Right lung (tissue), 10 donors: ENCODE results near the gene PCNX3. TPM values are rescaled to one million over a fixed set of nuclear protein-coding genes. Genes with fewer than 3 reads are reported as not detected.
A peak's percentile ranks its signal among the peaks of the same experiment; 100 is the strongest.

Experiments used
- DNase-seq, 2 donors: peaks; one replicate each; pipeline ENCODE4 v3.0.0-alpha.2; 2013
- long read RNA-seq, 8 donors: transcript quantifications; one replicate each; lab custom pipeline, GENCODE V29; 2026
- polyA plus RNA-seq, 5 donors: library from polyadenylated mRNA; unstranded; fragments of 120-200 nt; gene quantifications; one replicate each; pipeline versions ENCODE4 v1.2.1 to v1.2.3, GENCODE V29; 2013; ENCODE audit warnings: inconsistent platforms in 1 of 5, low replicate concordance in 1 of 5; ENCODE audit not compliant: insufficient read length in 5 of 5, insufficient read depth in 1 of 5

The PCNX3 gene
- polyA plus RNA-seq = 10 to 100 TPM; 15.5 to 35.0 (median 20.9) TPM
- long read RNA-seq, donor 1, partial matches to known transcripts = 0 of 2 reads
- long read RNA-seq, donor 1, other reads (novel, unspliced or antisense) = 0 of 2 reads
- long read RNA-seq, donor 2 = 0 reads
- long read RNA-seq, donor 3, partial matches to known transcripts = 5 of 5 reads
- long read RNA-seq, donor 3, other reads (novel, unspliced or antisense) = 0 of 5 reads
- long read RNA-seq, donor 4 = 0 reads
- long read RNA-seq, donor 5, partial matches to known transcripts = 5 of 5 reads
- long read RNA-seq, donor 5, other reads (novel, unspliced or antisense) = 0 of 5 reads
- long read RNA-seq, donor 6, full-length matches to known transcripts = 1 of 7 reads
- long read RNA-seq, donor 6, partial matches to known transcripts = 6 of 7 reads
- long read RNA-seq, donor 6, other reads (novel, unspliced or antisense) = 0 of 7 reads
- long read RNA-seq, donor 7, partial matches to known transcripts = 12 of 12 reads
- long read RNA-seq, donor 7, other reads (novel, unspliced or antisense) = 0 of 12 reads
- long read RNA-seq, donor 8 = 0 reads

DNA sequence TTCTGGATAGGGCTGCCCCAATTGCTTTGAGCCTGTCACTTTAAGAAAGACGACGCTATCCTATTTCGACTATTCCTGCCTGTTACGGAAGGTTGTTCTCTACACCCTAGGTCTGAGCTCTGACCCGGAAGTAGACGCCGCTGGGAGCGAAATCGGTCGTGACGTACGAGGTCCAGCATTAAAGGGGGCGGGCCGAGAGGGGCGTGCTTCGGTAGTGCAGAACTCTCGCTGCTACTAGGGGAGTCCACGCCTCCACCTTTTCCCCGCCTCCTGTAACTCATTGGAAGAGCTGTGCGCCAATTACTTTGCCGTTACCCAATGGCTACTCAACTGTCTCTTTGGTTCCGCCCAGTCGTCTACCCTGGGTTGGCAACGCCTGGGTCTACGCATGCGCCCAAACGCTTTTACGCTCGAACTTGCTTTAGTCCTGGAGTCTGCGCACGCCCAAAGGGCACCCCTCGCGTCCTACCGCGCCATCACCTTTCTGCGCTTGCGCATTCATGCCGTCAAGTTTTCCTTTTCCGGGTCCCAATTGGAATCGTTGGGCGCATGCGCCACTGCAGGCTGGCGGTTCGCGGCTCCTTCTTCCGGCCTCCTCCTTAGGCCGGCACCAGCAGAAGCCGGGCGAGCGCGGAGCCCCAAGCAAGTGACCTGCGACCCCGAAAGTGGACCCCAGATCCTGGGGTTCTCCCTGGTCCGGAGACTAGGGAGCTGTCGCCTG lies at the start of gene PCNX3:
PCNX3 (plus strand) TSS at position 548 of the 721 bp plus-strand sequence. CDS start 536 bp downstream, outside the sequence.
- DNase-seq = peak; percentile 100

DNA sequence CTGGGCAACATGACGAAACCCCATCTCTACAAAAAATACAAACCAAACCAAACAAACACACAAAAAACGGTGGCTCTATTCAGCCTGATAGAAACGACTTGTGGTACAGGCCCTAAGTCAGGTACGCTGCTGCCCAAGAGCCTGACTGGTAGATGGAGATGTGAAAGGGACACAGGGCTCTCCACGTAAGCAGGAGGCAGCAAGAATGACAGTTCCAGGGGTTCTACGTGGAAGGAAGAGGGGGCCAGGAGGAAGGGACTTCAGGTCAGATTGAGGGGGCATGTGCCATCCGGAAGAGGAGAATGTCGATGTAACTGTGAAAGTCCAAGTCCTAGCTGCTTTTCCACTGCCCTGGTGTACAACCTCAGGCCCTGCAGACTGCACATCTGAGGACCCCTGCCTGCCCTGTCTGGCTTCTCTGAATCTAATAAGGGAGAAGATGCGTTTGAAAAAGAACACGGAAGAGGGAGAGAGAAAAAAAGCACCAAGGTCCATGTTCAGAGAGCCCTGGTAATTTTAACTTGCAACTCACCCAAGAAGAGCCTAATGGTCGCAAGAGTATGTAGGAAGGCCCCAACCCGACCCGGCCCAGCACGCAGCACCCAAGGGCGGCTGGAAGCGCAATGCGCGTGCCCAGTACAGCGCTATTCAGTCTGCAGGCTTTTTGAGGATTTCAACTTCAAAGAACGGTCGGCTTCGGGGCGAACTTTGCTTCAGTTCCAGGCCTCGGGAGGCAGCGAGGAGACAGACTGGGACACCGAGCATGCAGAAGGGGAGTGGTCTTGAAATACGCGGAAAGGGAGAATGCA lies 46.2 kb upstream of the PCNX3 start:
- no peak for DNase-seq

DNA sequence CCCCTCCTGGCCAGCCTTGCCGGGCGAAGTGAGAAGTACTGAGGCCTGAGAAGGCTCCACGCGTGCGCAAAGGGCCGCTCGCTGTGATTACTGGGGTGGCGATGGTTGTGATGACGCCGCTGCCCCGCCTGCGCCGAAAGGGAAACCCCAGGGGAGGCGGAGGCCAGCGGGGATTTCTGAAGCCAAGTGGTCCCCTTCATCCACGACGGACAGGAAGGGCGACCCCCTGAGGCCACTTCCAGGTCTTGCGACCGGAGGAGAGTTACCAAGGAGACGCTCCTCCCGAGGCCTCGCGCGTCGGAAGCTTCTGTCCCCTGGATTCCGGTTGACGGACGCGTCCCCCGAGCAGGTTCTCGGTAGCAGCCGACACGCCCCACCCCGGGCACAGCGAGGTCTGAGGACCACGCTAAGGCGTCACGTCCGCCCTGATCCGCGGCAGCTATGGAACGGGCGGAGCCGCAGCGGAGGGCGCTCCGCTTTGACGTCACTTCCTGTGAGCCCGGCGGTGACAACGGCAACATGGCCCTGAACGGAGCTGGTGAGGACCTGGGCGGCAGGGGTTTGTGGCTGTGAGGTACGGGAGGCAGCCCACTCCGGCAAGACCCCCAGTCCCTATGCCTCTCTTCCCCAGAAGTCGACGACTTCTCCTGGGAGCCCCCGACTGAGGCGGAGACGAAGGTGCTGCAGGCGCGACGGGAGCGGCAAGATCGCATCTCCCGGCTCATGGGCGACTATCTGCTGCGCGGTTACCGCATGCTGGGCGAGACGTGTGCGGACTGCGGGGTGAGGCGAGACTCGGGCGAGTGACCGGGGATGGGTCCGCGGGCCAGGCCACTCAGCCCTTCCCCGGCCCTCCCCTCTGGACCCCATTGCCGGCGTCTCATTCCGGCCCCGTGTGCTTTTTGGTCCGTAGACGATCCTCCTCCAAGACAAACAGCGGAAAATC lies 45.3 kb upstream of the PCNX3 start, which contains the start of gene ZNRD2:
ZNRD2 (plus strand) TSS at position 505 of the 946 bp plus-strand sequence; CDS start at position 520, 15 bp downstream.
- peak; percentile 98 to 99 for DNase-seq

DNA sequence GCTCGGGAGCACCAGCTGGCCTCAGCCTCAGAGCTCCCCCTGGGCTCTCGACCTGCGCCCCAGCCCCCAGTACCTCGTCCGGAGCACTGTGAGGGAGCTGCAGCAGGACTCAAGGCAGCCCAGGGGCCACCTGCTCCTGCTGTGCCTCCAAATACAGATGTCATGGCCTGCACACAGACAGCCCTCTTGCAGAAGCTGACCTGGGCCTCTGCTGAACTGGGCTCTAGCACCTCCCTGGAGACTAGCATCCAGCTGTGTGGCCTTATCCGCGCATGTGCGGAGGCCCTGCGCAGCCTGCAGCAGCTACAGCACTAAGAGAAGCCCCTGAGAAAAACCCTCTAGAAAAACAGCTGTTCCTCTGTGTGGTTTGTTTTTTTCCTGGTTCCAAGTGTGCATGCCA lies 44.2 kb upstream of the PCNX3 start:
- DNase-seq = no peak

DNA sequence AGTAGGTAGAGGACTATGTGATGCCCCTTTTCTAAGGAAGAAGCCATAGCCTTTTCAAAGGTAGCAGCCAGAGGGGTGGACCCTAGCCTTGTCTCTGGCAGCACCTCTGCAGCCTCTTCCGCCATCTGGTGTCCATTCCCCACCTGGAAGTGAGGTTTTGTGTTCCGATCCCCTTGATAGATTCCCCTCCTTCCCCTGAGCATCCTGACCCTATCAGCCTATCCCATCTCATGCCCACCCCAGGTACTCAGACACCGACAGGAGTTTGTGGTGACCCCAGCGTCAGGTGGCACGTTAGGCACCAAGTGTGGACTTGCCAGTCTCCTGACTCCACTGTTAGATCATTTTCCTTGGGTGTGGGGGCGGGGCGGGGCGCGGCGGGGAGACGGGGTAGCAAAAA lies 43.6 kb upstream of the PCNX3 start:
- no peak for DNase-seq

DNA sequence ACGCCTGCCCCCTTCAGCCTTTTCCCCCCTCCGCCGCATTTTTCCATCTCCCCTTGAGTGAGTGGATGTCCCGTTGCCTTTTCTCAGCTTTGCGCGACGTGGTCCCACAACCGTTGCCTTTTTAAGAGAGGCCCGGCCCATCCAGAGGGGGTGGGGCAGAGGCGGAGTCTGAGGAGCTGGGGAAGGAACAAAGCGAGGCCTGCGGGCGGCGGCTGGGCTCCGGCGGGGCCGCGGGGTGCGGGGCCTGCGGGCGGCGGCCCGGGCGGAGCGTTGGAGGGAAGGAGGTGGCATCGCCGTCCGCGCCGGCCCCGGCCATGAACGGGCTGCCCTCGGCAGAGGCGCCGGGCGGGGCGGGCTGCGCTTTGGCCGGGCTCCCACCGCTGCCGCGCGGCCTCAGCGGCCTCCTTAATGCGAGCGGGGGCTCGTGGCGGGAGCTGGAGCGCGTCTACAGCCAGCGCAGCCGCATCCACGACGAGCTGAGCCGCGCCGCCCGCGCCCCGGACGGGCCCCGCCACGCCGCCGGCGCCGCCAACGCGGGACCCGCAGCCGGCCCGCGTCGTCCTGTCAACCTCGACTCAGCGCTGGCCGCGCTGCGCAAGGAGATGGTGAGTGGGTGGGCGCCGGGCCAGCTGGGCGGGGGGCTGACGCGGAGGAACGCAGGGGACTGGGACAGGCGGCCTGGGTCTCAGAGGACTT lies 43.1 kb upstream of the PCNX3 start, which contains the start of gene FAM89B:
FAM89B (plus strand) TSS at position 183 of the 696 bp plus-strand sequence; CDS start at position 315, 132 bp downstream.
- DNase-seq = peak; percentile 85 to 87

DNA sequence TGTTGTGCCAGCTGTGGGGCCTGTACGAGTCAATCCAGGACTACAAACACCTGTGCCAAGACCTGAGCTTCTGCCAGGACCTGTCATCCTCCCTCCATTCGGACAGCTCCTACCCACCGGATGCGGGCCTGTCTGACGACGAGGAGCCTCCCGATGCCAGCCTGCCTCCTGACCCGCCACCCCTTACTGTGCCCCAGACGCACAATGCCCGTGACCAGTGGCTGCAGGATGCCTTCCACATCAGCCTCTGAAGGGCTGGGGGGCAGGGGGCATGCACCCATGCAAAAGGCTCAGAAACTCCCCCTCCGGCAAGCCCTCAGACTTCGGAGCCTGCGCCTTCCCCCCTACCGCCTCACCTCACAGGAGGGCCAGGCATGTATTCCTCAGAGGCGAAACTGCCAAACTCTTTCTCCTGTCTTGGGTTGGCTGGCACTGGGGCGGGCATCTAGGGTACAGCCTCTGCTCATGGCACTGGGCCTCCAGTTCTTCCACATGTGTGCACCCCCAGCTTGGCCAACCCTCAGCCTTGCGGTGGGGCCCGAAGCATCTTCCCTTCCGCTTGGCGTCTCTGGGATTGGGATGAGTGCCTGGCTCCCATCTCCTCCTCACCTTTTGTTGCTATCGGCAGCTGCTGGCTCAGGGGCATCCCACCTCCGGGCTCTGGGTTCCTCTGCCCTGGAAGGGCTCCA lies 42.0 kb upstream of the PCNX3 start:
- no peak for DNase-seq

DNA sequence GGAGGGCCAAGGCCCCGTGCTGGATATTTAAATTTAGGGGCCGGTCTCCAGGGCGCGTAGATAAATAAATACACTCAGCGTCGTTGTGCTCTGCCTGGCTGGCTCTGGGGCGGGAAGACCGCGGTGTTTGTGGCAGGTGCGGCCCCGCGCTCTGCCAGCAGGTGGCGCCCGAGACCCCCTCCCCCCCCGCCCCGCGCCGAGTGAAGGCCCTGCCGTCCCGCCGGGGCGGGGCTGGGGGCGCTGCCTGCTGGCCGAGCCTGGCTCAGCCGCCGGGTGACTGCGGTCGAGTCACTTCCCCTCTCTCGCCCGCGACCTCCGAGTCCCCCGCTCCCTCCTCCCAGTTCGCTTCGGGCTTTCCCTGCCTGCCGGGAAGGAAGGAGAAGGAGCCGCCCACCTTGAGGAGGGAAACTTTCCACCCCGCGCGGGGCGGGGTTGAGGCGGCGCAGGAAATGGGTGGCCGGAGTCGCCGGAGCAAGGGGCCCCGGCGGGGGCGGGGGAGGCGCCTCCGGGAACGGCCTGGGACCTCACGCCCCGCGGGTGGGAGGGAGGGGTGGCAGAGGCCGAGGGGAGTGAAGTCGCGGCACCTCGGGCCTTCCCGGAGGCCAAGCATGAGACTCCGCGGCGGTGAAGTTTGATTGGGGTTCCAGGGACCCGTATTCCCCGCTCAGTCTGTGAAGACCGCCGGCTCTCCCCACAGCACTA lies 41.3 kb upstream of the PCNX3 start:
- DNase-seq = peak; percentile 82

DNA sequence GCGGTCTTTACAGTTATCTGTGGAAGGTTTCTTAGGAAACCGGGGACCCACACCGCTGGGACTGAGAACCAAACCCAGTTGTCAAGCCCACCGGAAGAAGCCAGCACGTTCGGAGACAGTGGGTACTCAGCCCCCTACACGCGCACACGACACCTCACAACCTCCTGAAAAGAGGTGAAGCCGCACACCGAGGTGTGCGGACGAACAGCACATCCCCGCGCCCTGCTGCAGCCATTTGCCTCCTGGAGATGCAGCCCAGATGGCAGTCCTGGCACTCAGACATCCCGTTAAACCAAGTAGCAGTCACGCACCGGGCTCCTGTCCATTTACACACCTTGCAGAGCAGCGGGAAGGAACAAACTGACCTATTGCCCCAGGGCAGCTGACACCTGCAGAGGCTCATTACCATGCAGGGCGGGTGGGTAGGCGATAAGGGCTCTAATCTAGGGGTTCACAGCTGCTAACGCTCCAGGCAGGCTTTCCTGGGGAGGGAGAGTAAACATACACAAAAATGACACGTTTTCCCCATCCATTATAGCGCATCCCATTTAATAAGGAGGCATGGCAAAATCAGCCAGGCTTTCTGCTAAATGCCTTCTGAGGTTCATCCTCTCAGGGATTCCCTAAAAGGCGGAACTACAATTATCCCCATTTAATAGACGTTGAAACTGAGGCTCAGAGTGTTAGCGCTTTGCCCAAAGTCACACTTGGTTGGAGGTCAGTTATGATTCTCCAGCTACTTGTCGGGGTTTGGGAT lies 40.6 kb upstream of the PCNX3 start:
- DNase-seq = no peak

DNA sequence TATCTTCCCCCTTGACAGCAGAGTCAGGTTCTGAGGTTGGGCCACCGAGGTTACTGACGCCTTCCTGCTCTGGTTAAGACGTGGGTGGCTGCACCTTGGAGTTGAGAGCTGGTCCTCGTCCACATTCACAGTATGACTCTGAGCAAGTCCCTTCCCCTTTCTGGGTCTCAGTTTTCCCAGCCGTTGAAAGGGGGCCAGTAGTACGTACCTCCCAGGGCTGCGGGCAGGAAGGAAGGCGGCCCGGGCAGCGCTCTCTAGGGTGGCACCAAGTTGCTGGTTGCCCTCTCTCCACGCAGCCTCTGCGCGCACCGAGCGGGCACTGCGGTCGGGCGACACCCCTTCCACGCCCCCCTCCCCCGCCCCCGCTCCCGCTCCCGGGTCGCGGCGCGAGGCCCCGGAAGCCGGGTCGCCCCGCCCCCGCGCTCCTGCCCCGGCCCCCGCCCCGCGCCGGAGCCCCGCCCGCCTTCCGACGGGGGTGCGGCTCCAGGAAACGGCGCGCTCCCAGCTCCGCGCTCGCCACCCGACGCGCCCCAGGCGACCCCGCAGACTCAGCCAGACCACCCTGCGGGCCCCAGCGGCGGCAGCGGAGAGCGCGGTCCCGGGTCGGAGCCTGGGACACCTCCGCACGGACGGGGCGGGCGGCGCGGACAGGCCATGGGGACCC lies 39.9 kb upstream of the PCNX3 start, which contains the start of gene EHBP1L1:
EHBP1L1 (plus strand) TSS at position 486 of the 664 bp plus-strand sequence. CDS start 250 bp downstream, outside the sequence.
- no peak for DNase-seq

DNA sequence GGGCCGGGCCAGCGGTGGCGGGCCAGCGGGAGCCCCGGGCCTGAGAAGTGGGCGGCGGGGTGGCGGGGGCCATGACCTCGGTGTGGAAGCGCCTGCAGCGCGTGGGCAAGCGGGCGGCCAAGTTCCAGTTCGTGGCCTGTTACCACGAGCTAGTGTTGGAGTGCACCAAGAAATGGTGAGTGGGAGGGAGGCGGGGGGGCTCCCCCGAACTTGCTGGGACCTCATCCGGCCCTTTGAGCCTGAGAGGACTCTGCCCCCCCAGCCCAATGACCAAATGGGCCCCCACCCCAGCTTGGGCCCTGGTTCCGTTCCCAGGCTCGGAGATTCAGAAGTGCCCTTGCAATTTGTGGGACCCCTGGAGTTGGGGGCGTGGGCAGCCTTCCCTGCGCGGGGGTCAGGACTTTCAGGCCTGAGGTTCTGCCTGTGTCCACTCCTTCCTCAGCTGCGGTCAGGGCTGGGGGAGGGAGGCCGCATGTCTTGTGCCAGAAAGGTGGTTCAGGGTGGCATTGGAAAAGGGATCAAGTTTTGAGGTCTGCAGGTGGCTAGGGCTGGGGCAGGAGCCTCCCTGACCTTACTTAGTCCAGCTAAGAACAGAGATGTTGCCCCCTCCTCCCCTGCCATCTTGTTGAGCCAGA lies 39.2 kb upstream of the PCNX3 start:
- DNase-seq = no peak

DNA sequence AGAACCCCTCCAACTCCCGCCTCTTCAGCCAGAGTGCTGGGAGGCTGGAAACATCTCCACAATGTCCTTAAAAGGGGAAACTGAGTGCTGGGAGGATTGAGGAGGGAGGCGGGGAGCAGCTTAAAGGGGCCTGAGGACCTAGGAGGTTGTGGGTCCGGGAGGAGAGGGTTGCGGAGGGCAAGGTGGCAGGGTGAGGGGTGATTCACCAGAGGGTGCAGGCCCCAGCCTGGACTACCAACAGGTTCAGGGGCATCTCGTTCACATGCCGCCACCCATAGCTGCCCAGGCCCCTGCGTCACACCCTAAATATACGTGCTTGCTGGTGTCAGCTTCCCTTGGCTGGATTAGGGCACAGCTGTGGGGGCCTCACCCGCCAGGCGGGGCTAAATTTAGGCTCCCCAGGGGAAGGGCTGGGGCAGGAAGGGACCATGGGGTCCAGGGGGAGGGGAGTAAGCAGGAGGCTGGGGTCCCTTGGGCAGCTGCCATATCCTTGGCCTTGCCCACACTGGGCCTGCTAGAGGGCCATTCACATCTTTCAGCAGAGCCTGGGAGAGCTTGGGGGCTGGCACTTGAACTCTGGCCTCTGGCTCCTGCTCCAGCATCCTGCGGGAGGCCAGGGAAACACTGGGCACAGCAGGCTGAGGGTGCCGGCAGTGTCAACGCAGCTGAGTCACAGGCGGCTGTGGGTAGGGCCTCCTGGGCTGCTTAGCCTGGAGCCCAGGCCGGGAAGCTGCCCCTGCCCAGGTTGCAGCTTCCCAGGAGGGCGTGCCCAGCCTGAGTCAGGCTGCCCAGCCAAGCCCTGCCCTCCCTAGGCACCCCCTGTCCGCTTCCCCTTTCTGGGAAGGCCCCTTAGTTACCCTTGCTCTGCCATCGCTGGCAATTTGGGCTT lies 38.5 kb upstream of the PCNX3 start:
- DNase-seq = no peak

DNA sequence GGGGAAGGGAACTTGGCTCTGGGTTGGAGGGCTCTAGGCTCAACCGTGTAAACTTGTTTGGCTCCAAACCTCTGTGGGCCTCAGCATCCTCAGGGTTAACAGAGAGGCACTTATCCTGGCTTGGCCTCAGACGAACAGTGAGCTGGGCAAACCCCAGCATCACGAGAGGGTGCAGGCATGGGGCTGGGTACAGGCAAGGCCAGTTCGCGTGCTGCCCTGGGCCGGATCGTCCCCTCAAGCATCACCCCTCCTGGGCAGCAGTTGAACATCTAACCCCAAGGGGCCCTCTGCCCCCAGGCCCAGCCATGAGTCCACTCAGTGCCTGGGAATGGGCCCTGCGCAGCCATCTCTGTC lies 37.8 kb upstream of the PCNX3 start:
- no peak for DNase-seq

DNA sequence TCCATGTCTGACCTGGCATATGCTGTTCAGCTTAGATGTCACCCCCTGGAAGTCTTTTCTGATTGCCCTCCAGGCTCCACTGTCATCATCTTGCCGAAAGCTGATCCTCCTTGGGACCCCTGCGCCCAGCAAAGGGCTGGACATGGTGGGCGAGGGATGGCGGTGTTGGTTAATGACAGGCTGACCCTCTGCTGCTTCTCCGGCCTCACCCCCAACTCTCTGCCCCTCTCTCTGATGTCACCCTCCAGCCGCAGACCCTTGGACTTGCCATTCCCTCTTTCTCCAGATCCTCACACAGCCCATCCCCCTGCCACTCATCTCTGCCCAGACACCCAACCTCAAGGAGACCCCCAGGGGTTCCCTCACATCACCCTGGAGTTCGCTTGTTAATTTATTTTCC lies 37.4 kb upstream of the PCNX3 start:
- DNase-seq = no peak

DNA sequence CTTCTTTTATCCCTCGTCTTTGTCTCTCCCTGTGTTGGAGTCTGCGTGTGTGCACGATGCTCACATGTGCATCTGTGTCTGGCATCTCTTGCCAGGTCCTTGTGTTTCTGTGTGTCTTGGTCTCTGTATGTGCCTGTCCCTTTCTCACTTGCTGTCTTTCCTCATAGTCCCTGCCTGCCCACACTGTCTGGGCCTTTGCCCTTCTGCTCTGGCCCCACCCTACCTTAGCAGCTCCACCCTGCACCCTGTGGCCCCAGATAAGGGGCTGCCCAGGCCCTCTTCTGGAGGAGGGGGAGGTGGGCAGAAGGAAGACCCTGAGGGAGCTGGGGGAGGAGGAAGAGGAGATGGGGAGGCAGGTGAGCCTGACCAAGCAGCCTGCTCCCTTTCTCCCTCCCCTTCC lies 36.9 kb upstream of the PCNX3 start:
- no peak for DNase-seq
